HepG2 (cell line): Measurements from ENCODE around the gene WIZ. TPM values are rescaled to one million over a fixed set of nuclear protein-coding genes. Genes with fewer than 3 reads are reported as not detected.

ENCODE experiments used
- BHLHE40 ChIP-seq: IDR thresholded peaks from 2 replicates; pipeline ENCODE4 v1.6.1; 2011; ENCODE audit warnings: low read length, improper control_type of control experiment
- CREM ChIP-seq, 2 experiments: sonication (generic) in 1 of 2; formaldehyde crosslinking in 1 of 2; IDR thresholded peaks; 2 replicates each; pipeline versions ENCODE4 v1.4.0 to v1.6.1; 2016 to 2020; ENCODE audit warnings: antibody characterized with exemption in 1 of 2, mild to moderate bottlenecking in 1 of 2, missing genetic modification reagents in 1 of 2
- EP300 ChIP-seq, 3 experiments: sonication (generic) in 1 of 3; formaldehyde crosslinking in 1 of 3; IDR thresholded peaks; 2 replicates each; pipeline versions ENCODE4 v1.5.1 to v1.6.1; 2011 to 2020; ENCODE audit warnings: low read depth in 2 of 3, low read length in 2 of 3, borderline replicate concordance in 1 of 3, improper control_type of control experiment in 1 of 3, mild to moderate bottlenecking in 1 of 3, missing genetic modification reagents in 1 of 3, moderate library complexity in 1 of 3
- ESRRA ChIP-seq: sonication (generic); formaldehyde crosslinking; IDR thresholded peaks from 2 replicates; pipeline ENCODE4 v1.5.1; 2020; ENCODE audit warnings: mild to moderate bottlenecking, low read depth, missing genetic modification reagents
- GABPB1 ChIP-seq: IDR thresholded peaks from 2 replicates; pipeline ENCODE4 v1.6.1; 2016; ENCODE audit warnings: mild to moderate bottlenecking, missing genetic modification reagents, moderate library complexity, missing compliant biosample characterization
- KDM2A ChIP-seq: sonication (generic); formaldehyde crosslinking; IDR thresholded peaks from 2 replicates; pipeline ENCODE4 v1.4.0; 2020; ENCODE audit warnings: low read depth, missing genetic modification reagents, borderline replicate concordance
- KDM3A ChIP-seq: IDR thresholded peaks from 2 replicates; pipeline ENCODE4 v1.6.1; 2018; ENCODE audit warnings: low read depth, missing compliant biosample characterization
- KLF15 ChIP-seq: sonication (generic); formaldehyde crosslinking; IDR thresholded peaks from 2 replicates; pipeline ENCODE4 v1.8.1; 2023; ENCODE audit warnings: borderline replicate concordance, mild to moderate bottlenecking, inconsistent platforms, missing genetic modification reagents, mixed read lengths
- NFIC ChIP-seq: IDR thresholded peaks from 2 replicates; pipeline ENCODE4 v1.6.1; 2012; ENCODE audit warnings: mild to moderate bottlenecking, low read length, inconsistent platforms
- SP2 ChIP-seq: sonication (generic); formaldehyde crosslinking; IDR thresholded peaks from 2 replicates; pipeline ENCODE4 v1.5.1; 2020; ENCODE audit warnings: mild to moderate bottlenecking, missing genetic modification reagents
- XRCC5 ChIP-seq: fragments of 200-400 bp; formaldehyde crosslinking; optimal IDR thresholded peaks from 2 replicates; pipeline ENCODE3; 2017; ENCODE audit warnings: mild to moderate bottlenecking, low read length
- ZKSCAN1 ChIP-seq: fragments of 150-350 bp; IDR thresholded peaks from 2 replicates; pipeline ENCODE4 v1.6.1; 2014; ENCODE audit warnings: low read length
- ZNF234 ChIP-seq: sonication (generic); formaldehyde crosslinking; conservative IDR thresholded peaks from 2 replicates; pipeline ENCODE4 v1.5.1; 2020; ENCODE audit warnings: mild to moderate bottlenecking, missing genetic modification reagents
- ZNF34 ChIP-seq: sonication (generic); formaldehyde crosslinking; IDR thresholded peaks from 2 replicates; pipeline ENCODE4 v1.4.0; 2020; ENCODE audit warnings: mild to moderate bottlenecking, missing genetic modification reagents, borderline replicate concordance
- ZNF430 ChIP-seq: sonication (generic); formaldehyde crosslinking; IDR thresholded peaks from 2 replicates; pipeline ENCODE4 v1.9.0; 2021; ENCODE audit warnings: mild to moderate bottlenecking, missing genetic modification reagents
- ZNF552 ChIP-seq: sonication (generic); formaldehyde crosslinking; IDR thresholded peaks from 2 replicates; pipeline ENCODE4 v1.9.0; 2022; ENCODE audit warnings: missing genetic modification reagents, mild to moderate bottlenecking, borderline replicate concordance
- ZNF777 ChIP-seq: sonication (generic); formaldehyde crosslinking; IDR thresholded peaks from 2 replicates; pipeline ENCODE4 v1.4.0; 2020; ENCODE audit warnings: missing genetic modification reagents
- ZSCAN9 ChIP-seq: IDR thresholded peaks from 2 replicates; pipeline ENCODE4 v1.6.1; 2016; ENCODE audit warnings: borderline replicate concordance
- polyA plus RNA-seq, 8 experiments: library from polyadenylated mRNA; depleted of rRNA in 3 of 8; stranded (reverse) in 7 of 8; unstranded in 1 of 8; fragments of >200 nt; fragmentation: Illumina TruSeq in 4 of 8; extraction: Trizol in 4 of 8; gene quantifications; 2 replicates each; pipeline versions ENCODE4 v1.2.1 to v1.2.3, GENCODE V29; 2011 to 2016; ENCODE audit warnings: low read depth in 4 of 8, missing spikeins in 1 of 8, mixed read lengths in 1 of 8; ENCODE audit not compliant: insufficient read depth in 1 of 8
- total RNA-seq, 5 experiments: library from RNA; depleted of rRNA; stranded (reverse); fragments of >200 nt; fragmentation: Illumina TruSeq; extraction: Trizol; gene quantifications; 2 replicates each; pipeline ENCODE4 v1.2.3, GENCODE V29; 2016; ENCODE audit warnings: low read depth in 1 of 5
- TF ChIP-seq, protein P1 (sequence below): sonication (generic); formaldehyde crosslinking; IDR thresholded peaks from 2 replicates; pipeline ENCODE4 v1.8.0; 2022; ENCODE audit warnings: missing genetic modification reagents, mild to moderate bottlenecking, borderline replicate concordance
- TF ChIP-seq, protein P2 (sequence below), 2 experiments: sonication (generic) in 1 of 2; formaldehyde crosslinking in 1 of 2; IDR thresholded peaks; 2 replicates each; pipeline versions ENCODE4 v1.5.1 to v1.6.1; 2011 to 2020; ENCODE audit warnings: borderline replicate concordance in 1 of 2, low read depth in 1 of 2, low read length in 1 of 2, mild to moderate bottlenecking in 1 of 2, missing genetic modification reagents in 1 of 2, moderate library complexity in 1 of 2
- TF ChIP-seq, protein P3 (sequence below): sonication (generic); formaldehyde crosslinking; IDR thresholded peaks from 2 replicates; pipeline ENCODE4 v1.4.0; 2020; ENCODE audit warnings: missing genetic modification reagents

The WIZ gene
- total and polyA plus RNA-seq, 2 of the 13 experiments (the other 11 are each of a cell fraction or from before 2014, with no cell fraction given), result 4.7 to 4.8 TPM

DNA sequence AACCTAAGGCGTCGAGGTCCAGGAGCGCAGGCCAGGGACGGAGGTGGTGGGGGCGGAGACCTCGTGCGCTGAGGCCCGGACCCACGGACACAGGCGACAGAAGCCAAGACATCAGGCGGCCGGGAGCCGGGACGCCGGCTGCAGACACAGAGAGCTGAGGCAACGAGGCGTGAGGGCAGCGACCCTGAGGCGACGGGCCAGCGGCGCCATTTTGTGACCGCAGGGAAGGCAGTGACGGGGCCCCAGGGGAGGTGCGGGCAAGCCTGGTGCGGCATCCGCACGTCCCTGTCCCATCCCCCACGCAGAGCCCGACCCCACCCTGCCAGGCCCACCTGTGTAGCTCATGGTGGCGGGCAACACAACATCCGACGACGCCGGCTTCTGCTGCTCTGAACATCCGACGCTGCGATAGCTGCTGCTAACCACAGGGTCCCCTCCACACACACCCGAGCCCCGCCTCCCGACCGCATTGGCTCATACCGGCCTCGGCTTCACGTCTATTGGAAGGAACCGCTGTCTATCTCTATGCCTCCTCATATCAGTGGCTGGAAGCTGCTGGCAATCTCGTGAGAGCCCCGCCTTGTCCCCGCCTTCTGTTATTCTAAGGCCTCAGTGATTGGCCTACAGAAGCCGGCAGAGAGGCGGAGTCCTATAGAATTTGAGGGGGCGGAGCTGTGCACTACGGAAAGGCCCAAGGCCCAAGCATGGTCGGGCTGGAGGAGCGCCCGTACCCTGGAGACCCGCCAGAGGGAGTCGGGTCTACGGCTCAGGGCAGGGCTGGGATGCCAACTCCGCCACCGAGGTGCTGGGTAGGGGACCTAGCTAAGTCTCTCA lies 31.0 kb downstream of the WIZ start, which contains the start of gene AKAP8L (continued):
- TF ChIP-seq ESRRA (CRISPR knock-in tag) (peak; percentile 66; the same call in 1 of the 2 replicates), ZNF34 (CRISPR knock-in tag) (peak; percentile 25; the same call in 1 of the 2 replicates), KDM2A (CRISPR knock-in tag) (peak; percentile 99), ZNF552 (CRISPR knock-in tag) (0 out of 2 replicates have a peak, but pooled peaks have one; percentile 47), ZNF234 (CRISPR knock-in tag) (peak; percentile 85; the same call in 1 of the 2 replicates), KDM3A (CRISPR knock-in tag) (0 out of 2 replicates have a peak, but pooled peaks have one; percentile 16), BHLHE40 (0 out of 2 replicates have a peak, but pooled peaks have one; percentile 3), KLF15 (CRISPR knock-in tag) (no peak), EP300 (IDR thresholded peaks at IDR 0.05; ENCODE audit: low read depth in 2 of 2, low read length in 2 of 2) (peak in 1 of 2 experiments; percentile 8; a peak in 1 of 4 replicates), EP300 (CRISPR knock-in tag; IDR thresholded peaks at IDR 0.05; ENCODE audit: borderline replicate concordance) (no peak), XRCC5 (peak; percentile 90), ZNF777 (CRISPR knock-in tag) (peak; percentile 92), CREM (IDR thresholded peaks at IDR 0.05) (peak; percentile 79), CREM (CRISPR knock-in tag; IDR thresholded peaks at IDR 0.05) (no peak), SP2 (CRISPR knock-in tag) (peak; percentile 99), NFIC (no peak), ZSCAN9 (CRISPR knock-in tag) (peak; percentile 62; the same call in 1 of the 2 replicates), ZNF430 (peak; percentile 70; the same call in 1 of the 2 replicates), GABPB1 (CRISPR knock-in tag) (peak; percentile 74), ZKSCAN1 (no peak)
- TF ChIP-seq, protein P1, sequence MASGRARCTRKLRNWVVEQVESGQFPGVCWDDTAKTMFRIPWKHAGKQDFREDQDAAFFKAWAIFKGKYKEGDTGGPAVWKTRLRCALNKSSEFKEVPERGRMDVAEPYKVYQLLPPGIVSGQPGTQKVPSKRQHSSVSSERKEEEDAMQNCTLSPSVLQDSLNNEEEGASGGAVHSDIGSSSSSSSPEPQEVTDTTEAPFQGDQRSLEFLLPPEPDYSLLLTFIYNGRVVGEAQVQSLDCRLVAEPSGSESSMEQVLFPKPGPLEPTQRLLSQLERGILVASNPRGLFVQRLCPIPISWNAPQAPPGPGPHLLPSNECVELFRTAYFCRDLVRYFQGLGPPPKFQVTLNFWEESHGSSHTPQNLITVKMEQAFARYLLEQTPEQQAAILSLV (CRISPR knock-in tag), result peak; percentile 67; the same call in 1 of the 2 replicates
- TF ChIP-seq, protein P2, sequence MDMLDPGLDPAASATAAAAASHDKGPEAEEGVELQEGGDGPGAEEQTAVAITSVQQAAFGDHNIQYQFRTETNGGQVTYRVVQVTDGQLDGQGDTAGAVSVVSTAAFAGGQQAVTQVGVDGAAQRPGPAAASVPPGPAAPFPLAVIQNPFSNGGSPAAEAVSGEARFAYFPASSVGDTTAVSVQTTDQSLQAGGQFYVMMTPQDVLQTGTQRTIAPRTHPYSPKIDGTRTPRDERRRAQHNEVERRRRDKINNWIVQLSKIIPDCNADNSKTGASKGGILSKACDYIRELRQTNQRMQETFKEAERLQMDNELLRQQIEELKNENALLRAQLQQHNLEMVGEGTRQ (IDR thresholded peaks at IDR 0.05; ENCODE audit: low read depth, low read length), result no peak
- TF ChIP-seq, protein P2 (CRISPR knock-in tag; IDR thresholded peaks at IDR 0.05; ENCODE audit: borderline replicate concordance), result no peak
- TF ChIP-seq, protein P3, sequence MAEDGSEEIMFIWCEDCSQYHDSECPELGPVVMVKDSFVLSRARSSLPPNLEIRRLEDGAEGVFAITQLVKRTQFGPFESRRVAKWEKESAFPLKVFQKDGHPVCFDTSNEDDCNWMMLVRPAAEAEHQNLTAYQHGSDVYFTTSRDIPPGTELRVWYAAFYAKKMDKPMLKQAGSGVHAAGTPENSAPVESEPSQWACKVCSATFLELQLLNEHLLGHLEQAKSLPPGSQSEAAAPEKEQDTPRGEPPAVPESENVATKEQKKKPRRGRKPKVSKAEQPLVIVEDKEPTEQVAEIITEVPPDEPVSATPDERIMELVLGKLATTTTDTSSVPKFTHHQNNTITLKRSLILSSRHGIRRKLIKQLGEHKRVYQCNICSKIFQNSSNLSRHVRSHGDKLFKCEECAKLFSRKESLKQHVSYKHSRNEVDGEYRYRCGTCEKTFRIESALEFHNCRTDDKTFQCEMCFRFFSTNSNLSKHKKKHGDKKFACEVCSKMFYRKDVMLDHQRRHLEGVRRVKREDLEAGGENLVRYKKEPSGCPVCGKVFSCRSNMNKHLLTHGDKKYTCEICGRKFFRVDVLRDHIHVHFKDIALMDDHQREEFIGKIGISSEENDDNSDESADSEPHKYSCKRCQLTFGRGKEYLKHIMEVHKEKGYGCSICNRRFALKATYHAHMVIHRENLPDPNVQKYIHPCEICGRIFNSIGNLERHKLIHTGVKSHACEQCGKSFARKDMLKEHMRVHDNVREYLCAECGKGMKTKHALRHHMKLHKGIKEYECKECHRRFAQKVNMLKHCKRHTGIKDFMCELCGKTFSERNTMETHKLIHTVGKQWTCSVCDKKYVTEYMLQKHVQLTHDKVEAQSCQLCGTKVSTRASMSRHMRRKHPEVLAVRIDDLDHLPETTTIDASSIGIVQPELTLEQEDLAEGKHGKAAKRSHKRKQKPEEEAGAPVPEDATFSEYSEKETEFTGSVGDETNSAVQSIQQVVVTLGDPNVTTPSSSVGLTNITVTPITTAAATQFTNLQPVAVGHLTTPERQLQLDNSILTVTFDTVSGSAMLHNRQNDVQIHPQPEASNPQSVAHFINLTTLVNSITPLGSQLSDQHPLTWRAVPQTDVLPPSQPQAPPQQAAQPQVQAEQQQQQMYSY (CRISPR knock-in tag), result 0 out of 2 replicates have a peak, but pooled peaks have one; percentile 28
